Naive B cell (primary cell): ENCODE results near the gene OR8G5. TPM values are rescaled to one million over a fixed set of nuclear protein-coding genes. Genes with fewer than 3 reads are reported as not detected.
"Not testable (repeated sequence)": the region's sequence is repeated elsewhere in the genome, so short reads cannot be mapped to it uniquely, and the experiment has no call there.

Experiments used
- ATAC-seq, 2 donors: fragments of 150-1000 bp; cut with Tn5 transposase; 2 replicates each; pipeline ENCODE4 v1.10.0; 2021; ENCODE audit warnings: low read depth in 2 of 2, mild to moderate bottlenecking in 2 of 2, moderate library complexity in 2 of 2
- DNase-seq: peaks from one replicate; pipeline ENCODE4 v3.0.0; 2022
- H3K27ac Mint-ChIP-seq, 6 donors: one replicate each; pipeline ENCODE4 v1.8.0; 2020 to 2022; ENCODE audit warnings: mild to moderate bottlenecking in 6 of 6, mixed read lengths in 6 of 6, moderate library complexity in 5 of 6, inconsistent platforms in 2 of 6
- H3K27me3 Mint-ChIP-seq, 3 donors: one replicate each; pipeline ENCODE4 v1.8.0; 2021 to 2022; ENCODE audit warnings: mixed read lengths in 3 of 3, mild to moderate bottlenecking in 1 of 3
- H3K36me3 Mint-ChIP-seq, 2 donors: one replicate each; pipeline ENCODE4 v1.8.0; 2020 to 2022; ENCODE audit warnings: mixed read lengths in 2 of 2, inconsistent platforms in 1 of 2, mild to moderate bottlenecking in 1 of 2
- H3K4me1 Mint-ChIP-seq, 3 donors: one replicate each; pipeline ENCODE4 v1.8.0; 2020 to 2022; ENCODE audit warnings: mixed read lengths in 3 of 3, inconsistent platforms in 1 of 3, mild to moderate bottlenecking in 1 of 3, moderate library complexity in 1 of 3
- H3K4me3 Mint-ChIP-seq, 8 donors: one replicate each; pipeline ENCODE4 v1.8.0; 2020 to 2022; ENCODE audit warnings: mild to moderate bottlenecking in 8 of 8, mixed read lengths in 8 of 8, moderate library complexity in 8 of 8, inconsistent platforms in 2 of 8
- H3K9me3 Mint-ChIP-seq, 7 donors: one replicate each; pipeline ENCODE4 v1.8.0; 2020 to 2022; ENCODE audit warnings: mixed read lengths in 7 of 7, mild to moderate bottlenecking in 5 of 7, inconsistent platforms in 2 of 7, moderate library complexity in 1 of 7
- polyA plus RNA-seq, 6 donors: library from polyadenylated mRNA; unstranded; fragments of 300-500 nt; fragmentation: Illumina TruSeq; gene quantifications; one replicate each; pipeline ENCODE4 v1.2.3, GENCODE V29; 2021; ENCODE audit warnings: low read depth in 6 of 6

Gene OR8G5
- polyA plus RNA-seq: not detected

DNA sequence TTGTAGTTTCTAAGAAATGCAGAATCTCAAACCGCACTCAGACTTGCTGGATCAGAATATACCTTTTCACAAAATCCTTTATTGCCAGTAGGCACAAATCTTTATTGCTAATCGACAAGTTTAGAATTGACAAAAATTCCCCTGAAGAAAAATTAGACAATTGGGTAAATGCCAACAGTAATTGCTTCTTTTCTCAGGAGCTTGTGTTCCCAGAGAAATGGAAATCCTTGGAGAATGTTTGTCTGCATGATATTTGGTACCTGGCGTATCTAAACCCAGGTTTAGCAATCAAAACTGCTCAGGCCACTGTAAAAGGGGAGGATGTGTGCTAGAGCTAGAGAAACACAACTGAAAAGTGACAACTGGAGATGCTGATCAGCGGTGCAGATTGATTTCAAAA, at the start of gene OR8G5:
Gene OR8G5, plus strand, starts transcription at position 301 of the 400 bp plus-strand sequence. CDS start 8,556 bp downstream, outside the sequence.
- Mint-ChIP-seq H3K27ac (peak within 1 kb of the TSS in 1 of 6 donors; percentile 16), H3K4me1 (no peaks in the 10 kb centered on the region), H3K36me3 (no peaks in the 10 kb centered on the region), H3K9me3 (no peaks in the 10 kb centered on the region), H3K27me3 (peaks cover 5 to 12% (median 8%) of the 10 kb centered on the region in 3 donors), H3K4me3 (no peak within 1 kb of the TSS)
- ATAC-seq: no peak
- no peak for DNase-seq

- ATAC-seq (no peak), DNase-seq (no peak)
- no peak overlapping the region for H3K27ac Mint-ChIP-seq
- H3K36me3 Mint-ChIP-seq: no peaks in the 10 kb centered on the region
- H3K4me3 Mint-ChIP-seq: no peak overlapping the region
- no peaks in the 10 kb centered on the region for H3K4me1 Mint-ChIP-seq
- no peaks in the 10 kb centered on the region for H3K27me3 Mint-ChIP-seq
- H3K9me3 Mint-ChIP-seq: no peaks in the 10 kb centered on the region
Measured at GRCh38 chr11:124207102-124207792, 48.9 kb upstream of the OR8G5 start.

DNA sequence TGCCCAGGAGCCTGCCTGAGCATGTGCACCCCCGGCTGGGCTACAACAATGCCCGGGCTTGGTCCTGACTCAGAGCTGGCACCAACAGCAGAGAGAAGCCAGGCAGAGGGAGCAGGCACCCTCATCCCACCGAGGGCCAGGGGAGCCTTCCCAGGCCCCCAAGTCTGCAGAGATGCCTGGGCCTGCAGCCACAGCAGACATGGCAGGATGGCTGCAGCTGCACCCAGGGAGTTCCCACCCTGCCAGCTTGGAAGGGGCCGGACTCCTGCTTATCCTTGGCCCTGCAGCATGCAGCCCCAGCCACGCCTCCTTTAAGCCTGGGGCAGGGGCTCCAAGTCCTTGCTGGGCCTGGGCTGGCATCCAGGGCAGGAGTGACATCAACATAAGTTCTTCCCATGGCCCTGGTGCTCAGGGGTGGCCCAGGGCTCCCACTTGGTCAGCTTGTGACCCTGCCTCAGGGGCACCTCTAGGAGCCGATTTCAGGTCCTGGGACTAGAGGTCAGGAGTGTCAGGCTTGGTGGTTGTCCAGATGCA, 46.3 kb upstream of the OR8G5 start:
- ATAC-seq (no peak), DNase-seq (no peak)
- Mint-ChIP-seq H3K4me1 (no peaks in the 10 kb centered on the region), H3K27ac (no peak overlapping the region), H3K27me3 (no peaks in the 10 kb centered on the region), H3K36me3 (no peaks in the 10 kb centered on the region), H3K9me3 (no peaks in the 10 kb centered on the region), H3K4me3 (no peak overlapping the region)

GRCh38 chr11:124210421-124210820, 45.8 kb upstream of the OR8G5 start:
- no peaks in the 10 kb centered on the region for H3K36me3 Mint-ChIP-seq
- no peak overlapping the region for H3K4me3 Mint-ChIP-seq
- DNase-seq (no peak), ATAC-seq (no peak)
- H3K9me3 Mint-ChIP-seq: no peaks in the 10 kb centered on the region
- H3K27me3 Mint-ChIP-seq: peaks cover 0 to 4% (median 0%) of the 10 kb centered on the region in 3 donors
- no peaks in the 10 kb centered on the region for H3K4me1 Mint-ChIP-seq
- no peak overlapping the region for H3K27ac Mint-ChIP-seq

DNA sequence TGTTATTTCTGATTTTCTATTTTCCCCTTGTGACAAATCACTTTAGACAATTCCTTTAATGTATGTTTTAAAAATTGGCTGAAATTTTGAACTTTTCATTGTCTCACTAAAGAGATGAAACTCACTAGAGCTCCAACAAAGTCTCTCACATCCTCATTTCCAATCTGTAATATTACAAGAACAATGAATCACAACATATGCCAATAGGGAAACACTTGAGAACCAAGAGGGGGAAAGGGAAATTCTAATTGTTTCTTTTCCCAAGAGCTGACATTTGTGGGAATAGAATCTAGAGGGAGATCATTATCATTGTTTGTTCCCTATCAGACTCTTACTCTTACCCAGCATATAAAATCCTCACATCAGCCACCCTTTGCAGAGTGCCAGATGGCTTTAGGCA, 44.9 kb upstream of the OR8G5 start:
- Mint-ChIP-seq H3K36me3 (no peaks in the 10 kb centered on the region), H3K27me3 (peaks cover 0 to 5% (median 0%) of the 10 kb centered on the region in 3 donors), H3K9me3 (no peaks in the 10 kb centered on the region), H3K4me1 (no peaks in the 10 kb centered on the region), H3K4me3 (no peak overlapping the region), H3K27ac (peak overlapping the region in 1 of 6 donors; percentile 39)
- no peak for DNase-seq
- no peak for ATAC-seq

DNA sequence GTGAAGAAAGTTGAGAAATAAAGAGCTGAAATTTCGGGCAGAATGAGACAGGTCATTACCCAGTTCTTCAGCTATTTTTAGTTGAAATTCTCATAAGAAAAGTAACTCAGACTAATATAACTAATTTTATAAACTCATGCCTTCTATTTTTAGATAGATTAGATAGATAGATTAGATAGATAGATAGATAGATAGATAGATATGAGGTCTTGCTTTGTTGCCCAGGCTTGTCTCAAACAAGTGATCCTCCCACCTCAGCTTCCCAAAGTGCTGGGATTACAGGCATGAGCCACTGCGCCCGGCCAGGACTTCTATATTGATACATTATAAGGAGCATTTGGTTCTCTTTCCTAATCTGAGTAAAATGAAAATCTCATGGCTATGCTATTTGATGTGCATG, 42.1 kb upstream of the OR8G5 start:
- H3K4me3 Mint-ChIP-seq: no peak overlapping the region
- no peak overlapping the region for H3K27ac Mint-ChIP-seq
- H3K4me1 Mint-ChIP-seq: no peaks in the 10 kb centered on the region
- ATAC-seq (no peak), DNase-seq (no peak)
- no peaks in the 10 kb centered on the region for H3K36me3 Mint-ChIP-seq
- H3K27me3 Mint-ChIP-seq: peaks cover 0 to 5% (median 0%) of the 10 kb centered on the region in 3 donors
- H3K9me3 Mint-ChIP-seq: no peaks in the 10 kb centered on the region

DNA sequence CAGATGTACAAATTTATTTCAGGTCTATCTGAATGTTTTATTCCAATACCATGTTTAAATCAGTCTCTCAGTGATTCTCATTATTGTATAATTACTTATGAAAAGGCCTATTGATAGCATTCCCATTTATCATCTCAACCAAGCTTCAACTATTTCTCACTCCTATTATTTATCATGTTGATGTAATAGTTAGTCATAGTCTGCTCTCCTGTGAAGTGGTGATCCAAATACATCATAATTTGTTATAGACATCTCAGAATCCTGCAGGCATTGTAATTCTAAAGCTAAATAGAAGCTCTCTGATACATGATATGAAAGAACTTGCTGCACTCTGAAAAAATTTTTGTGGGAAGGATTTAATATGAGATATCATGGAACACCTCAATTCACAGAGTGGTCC, 37.0 kb upstream of the OR8G5 start:
- no peak overlapping the region for H3K27ac Mint-ChIP-seq
- DNase-seq (no peak), ATAC-seq (no peak)
- no peaks in the 10 kb centered on the region for H3K4me1 Mint-ChIP-seq
- H3K4me3 Mint-ChIP-seq: no peak overlapping the region
- no peaks in the 10 kb centered on the region for H3K36me3 Mint-ChIP-seq
- H3K9me3 Mint-ChIP-seq: no peaks in the 10 kb centered on the region
- peaks cover 0 to 5% (median 0%) of the 10 kb centered on the region in 3 donors for H3K27me3 Mint-ChIP-seq

GRCh38 chr11:124222407-124222806, 33.8 kb upstream of the OR8G5 start:
- Mint-ChIP-seq H3K4me1 (no peaks in the 10 kb centered on the region), H3K4me3 (no peak overlapping the region), H3K9me3 (no peaks in the 10 kb centered on the region), H3K27ac (no peak overlapping the region), H3K36me3 (no peaks in the 10 kb centered on the region), H3K27me3 (peaks cover 0 to 13% (median 0%) of the 10 kb centered on the region in 3 donors)
- no peak for DNase-seq
- ATAC-seq: no peak

DNA sequence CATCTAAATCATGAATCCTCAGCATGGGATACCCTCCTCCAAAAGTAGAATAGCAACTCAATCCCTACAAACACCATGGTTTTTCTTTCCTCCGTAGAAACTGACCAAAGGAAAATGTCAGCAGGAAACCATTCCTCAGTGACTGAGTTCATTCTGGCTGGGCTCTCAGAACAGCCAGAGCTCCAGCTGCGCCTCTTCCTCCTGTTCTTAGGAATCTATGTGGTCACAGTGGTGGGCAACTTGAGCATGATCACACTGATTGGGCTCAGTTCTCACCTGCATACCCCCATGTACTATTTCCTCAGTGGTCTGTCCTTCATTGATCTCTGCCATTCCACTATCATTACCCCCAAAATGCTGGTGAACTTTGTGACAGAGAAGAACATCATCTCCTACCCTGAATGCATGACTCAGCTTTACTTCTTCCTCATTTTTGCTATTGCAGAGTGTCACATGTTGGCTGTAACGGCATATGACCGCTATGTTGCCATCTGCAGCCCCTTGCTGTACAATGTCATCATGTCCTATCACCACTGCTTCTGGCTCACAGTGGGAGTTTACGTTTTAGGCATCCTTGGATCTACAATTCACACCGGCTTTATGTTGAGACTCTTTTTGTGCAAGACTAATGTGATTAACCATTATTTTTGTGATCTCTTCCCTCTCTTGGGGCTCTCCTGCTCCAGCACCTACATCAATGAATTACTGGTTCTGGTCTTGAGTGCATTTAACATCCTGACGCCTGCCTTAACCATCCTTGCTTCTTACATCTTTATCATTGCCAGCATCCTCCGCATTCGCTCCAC, 31.4 kb upstream of the OR8G5 start:
- H3K27ac Mint-ChIP-seq, H3K4me1 Mint-ChIP-seq, DNase-seq, H3K9me3 Mint-ChIP-seq, H3K36me3 Mint-ChIP-seq, ATAC-seq, H3K4me3 Mint-ChIP-seq: not testable (repeated sequence)
- H3K27me3 Mint-ChIP-seq: peaks cover 0 to 13% (median 7%) of the 10 kb centered on the region in 3 donors

DNA sequence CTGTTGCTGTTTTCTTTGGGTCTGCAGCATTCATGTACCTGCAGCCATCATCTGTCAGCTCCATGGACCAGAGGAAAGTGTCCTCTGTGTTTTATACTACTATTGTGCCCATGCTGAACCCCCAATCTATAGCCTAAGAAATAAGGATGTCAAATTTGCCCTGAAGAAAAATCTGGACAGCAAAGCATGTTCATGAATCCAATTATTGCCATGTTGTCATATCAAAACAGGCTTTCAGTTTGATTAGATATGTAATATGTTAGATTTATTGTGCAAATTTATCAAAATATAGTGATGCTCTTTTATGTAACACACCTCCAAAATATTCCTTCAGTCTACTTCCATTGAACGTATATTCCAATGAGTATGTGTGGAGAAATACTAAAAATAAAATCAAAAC, 30.7 kb upstream of the OR8G5 start:
- Mint-ChIP-seq H3K36me3 (no peaks in the 10 kb centered on the region), H3K4me1 (no peaks in the 10 kb centered on the region)
- DNase-seq: no peak

DNA sequence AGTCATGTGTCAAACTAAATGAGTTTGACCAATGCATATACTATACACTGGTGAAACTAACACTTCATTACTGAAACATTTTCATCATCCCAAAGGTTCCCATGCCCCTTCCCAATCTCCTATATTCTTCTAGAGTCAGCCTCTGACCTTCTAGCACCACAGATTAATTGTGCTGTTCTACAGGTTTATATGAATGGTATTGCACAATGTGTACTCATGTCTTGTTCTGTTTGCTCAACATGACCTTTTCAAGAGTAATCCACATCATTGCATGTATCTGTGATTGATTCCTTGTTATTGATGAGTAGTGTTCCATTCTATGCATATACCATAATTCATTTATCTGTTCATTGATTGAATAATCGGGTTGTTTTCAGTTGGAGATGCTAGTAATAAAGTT, 22.8 kb upstream of the OR8G5 start:
- DNase-seq (no peak), ATAC-seq (no peak)
- Mint-ChIP-seq H3K27me3 (peaks cover 0 to under 1% (median 0%) of the 10 kb centered on the region in 3 donors), H3K4me3 (no peak overlapping the region), H3K27ac (no peak overlapping the region), H3K4me1 (no peaks in the 10 kb centered on the region), H3K36me3 (no peaks in the 10 kb centered on the region), H3K9me3 (peaks cover 0 to 1% (median 0%) of the 10 kb centered on the region in 7 donors)

More for the DNA sequence above, 30.7 kb upstream of the OR8G5 start:
- H3K27me3 Mint-ChIP-seq: peaks cover 0 to 13% (median 7%) of the 10 kb centered on the region in 3 donors
- no peaks in the 10 kb centered on the region for H3K9me3 Mint-ChIP-seq
- no peak for ATAC-seq
- no peak overlapping the region for H3K27ac Mint-ChIP-seq
- H3K4me3 Mint-ChIP-seq: no peak overlapping the region

DNA sequence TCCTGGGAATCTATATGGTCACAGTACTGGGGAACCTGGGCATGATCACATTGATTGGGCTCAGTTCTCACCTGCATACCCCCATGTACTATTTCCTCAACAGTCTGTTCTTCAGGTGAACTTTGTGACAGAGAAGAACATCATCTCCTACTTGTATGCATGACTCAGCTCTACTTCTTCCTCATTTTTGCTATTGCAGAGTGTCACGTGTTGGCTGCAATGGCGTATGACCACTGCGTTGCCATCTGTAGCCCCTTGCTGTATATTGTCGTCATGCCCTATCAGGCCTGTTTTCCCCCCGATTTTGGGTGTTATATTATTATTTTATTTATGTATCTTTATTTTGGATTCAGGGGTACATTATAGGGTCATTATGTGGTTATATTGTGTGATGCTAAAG, 17.7 kb upstream of the OR8G5 start:
- peaks cover 0 to 2% (median 0%) of the 10 kb centered on the region in 7 donors for H3K9me3 Mint-ChIP-seq
- H3K27me3 Mint-ChIP-seq: peaks cover 0 to 1% (median 0%) of the 10 kb centered on the region in 3 donors
- no peak for ATAC-seq
- no peak overlapping the region for H3K27ac Mint-ChIP-seq
- H3K4me1 Mint-ChIP-seq: no peaks in the 10 kb centered on the region
- H3K4me3 Mint-ChIP-seq: no peak overlapping the region
- no peak for DNase-seq
- H3K36me3 Mint-ChIP-seq: no peaks in the 10 kb centered on the region

DNA sequence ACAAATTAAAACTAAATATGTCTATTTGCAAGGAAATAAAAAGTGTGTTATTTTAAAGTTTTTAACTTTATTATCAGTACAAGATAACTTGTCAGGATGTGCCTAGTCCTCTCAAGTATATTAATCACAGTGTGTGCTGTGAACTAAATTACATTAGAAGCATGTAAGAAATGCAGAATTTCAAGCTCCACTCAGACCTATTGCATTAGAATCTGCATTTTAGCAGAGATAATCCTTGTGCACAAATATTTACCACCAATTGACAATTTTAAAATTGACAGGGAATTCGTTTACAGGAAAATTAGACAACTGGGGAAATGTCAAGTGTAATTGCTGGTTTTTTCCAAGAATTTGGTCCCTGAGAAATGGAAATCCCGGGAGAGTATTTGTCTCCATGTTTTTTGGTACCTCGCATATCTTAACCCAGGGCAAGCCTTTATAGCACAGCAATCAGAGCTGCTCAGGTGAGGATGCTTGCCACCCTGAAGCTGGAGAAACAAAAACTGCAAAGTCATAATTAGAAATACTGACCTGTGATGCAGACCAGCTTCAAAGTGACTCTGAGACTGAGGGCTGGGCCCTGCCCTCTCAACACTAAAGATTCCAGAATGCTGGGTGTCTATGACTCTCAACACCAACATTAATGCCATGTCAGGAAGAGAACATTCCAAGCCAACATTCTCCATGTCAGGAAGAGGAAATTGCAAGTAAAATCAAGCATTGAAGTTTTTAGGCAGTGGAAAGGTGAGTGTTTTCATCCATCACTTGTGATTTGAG, 15.4 kb upstream of the OR8G5 start, which contains the start of gene OR8G1:
Gene OR8G1, plus strand, starts transcription at position 475 of the 777 bp plus-strand sequence. CDS start 8,581 bp downstream, outside the sequence.
- ATAC-seq: no peak
- Mint-ChIP-seq H3K27me3 (peaks cover 0 to 10% (median 0%) of the 10 kb centered on the region in 3 donors), H3K4me1 (no peaks in the 10 kb centered on the region), H3K27ac (no peak within 1 kb of the TSS), H3K4me3 (no peak within 1 kb of the TSS), H3K9me3 (peaks cover 0 to 5% (median 0%) of the 10 kb centered on the region in 7 donors), H3K36me3 (no peaks in the 10 kb centered on the region)
- DNase-seq: no peak
